HepG2 (cell line): ENCODE results near the gene EZH1. TPM values are rescaled to one million over a fixed set of nuclear protein-coding genes. Genes with fewer than 3 reads are reported as not detected.

Experiments
- ATF5 ChIP-seq: sonication (generic); formaldehyde crosslinking; IDR thresholded peaks from 2 replicates; pipeline ENCODE4 v1.4.0; 2020; ENCODE audit warnings: mild to moderate bottlenecking, low read depth, missing genetic modification reagents
- HOXA5 ChIP-seq: sonication (generic); formaldehyde crosslinking; IDR thresholded peaks from 2 replicates; pipeline ENCODE4 v1.4.0; 2020; ENCODE audit warnings: missing genetic modification reagents
- SRSF4 ChIP-seq: fragments of 200-400 bp; formaldehyde crosslinking; IDR thresholded peaks from one replicate; pipeline ENCODE4 v1.6.1; 2018; ENCODE audit warnings: mild to moderate bottlenecking, low read depth, low read length, moderate library complexity; ENCODE audit not compliant: poor library complexity, severe bottlenecking
- TCF12 ChIP-seq, 2 experiments: fragments of 450-650 bp in 1 of 2; sonication (generic) in 1 of 2; formaldehyde crosslinking in 1 of 2; IDR thresholded peaks; 2 replicates each; pipeline versions ENCODE4 v1.6.1 to v1.8.0; 2017 to 2022; ENCODE audit warnings: antibody characterized with exemption in 1 of 2, mild to moderate bottlenecking in 1 of 2, missing genetic modification reagents in 1 of 2, moderate library complexity in 1 of 2
- polyA plus RNA-seq, 8 experiments: library from polyadenylated mRNA; depleted of rRNA in 3 of 8; stranded (reverse) in 7 of 8; unstranded in 1 of 8; fragments of >200 nt; fragmentation: Illumina TruSeq in 4 of 8; extraction: Trizol in 4 of 8; gene quantifications; 2 replicates each; pipeline versions ENCODE4 v1.2.1 to v1.2.3, GENCODE V29; 2011 to 2016; ENCODE audit warnings: low read depth in 4 of 8, missing spikeins in 1 of 8, mixed read lengths in 1 of 8; ENCODE audit not compliant: insufficient read depth in 1 of 8
- total RNA-seq, 5 experiments: library from RNA; depleted of rRNA; stranded (reverse); fragments of >200 nt; fragmentation: Illumina TruSeq; extraction: Trizol; gene quantifications; 2 replicates each; pipeline ENCODE4 v1.2.3, GENCODE V29; 2016; ENCODE audit warnings: low read depth in 1 of 5
- TF ChIP-seq, protein P1 (sequence below): sonication (generic); formaldehyde crosslinking; IDR thresholded peaks from 2 replicates; pipeline ENCODE4 v1.5.0; 2020; ENCODE audit warnings: mild to moderate bottlenecking, missing genetic modification reagents
- TF ChIP-seq, protein P2 (sequence below): sonication (generic); formaldehyde crosslinking; IDR thresholded peaks from 2 replicates; pipeline ENCODE4 v1.5.0; 2020; ENCODE audit warnings: missing genetic modification reagents
- TF ChIP-seq, protein P3 (sequence below): sonication (generic); formaldehyde crosslinking; IDR thresholded peaks from 2 replicates; pipeline ENCODE4 v1.4.0; 2020; ENCODE audit warnings: mild to moderate bottlenecking, missing genetic modification reagents
- TF ChIP-seq, protein P4 (sequence below): sonication (generic); formaldehyde crosslinking; IDR thresholded peaks from 2 replicates; pipeline ENCODE4 v1.8.1; 2023; ENCODE audit warnings: mild to moderate bottlenecking, inconsistent platforms, moderate library complexity, missing genetic modification reagents, borderline replicate concordance
- TF ChIP-seq, protein P5 (sequence below), 2 experiments: fragments of 450-650 bp in 1 of 2; sonication (generic) in 1 of 2; formaldehyde crosslinking in 1 of 2; IDR thresholded peaks; 2 replicates each; pipeline versions ENCODE4 v1.6.1 to v1.8.0; 2016 to 2022; ENCODE audit warnings: antibody characterized with exemption in 1 of 2, mild to moderate bottlenecking in 1 of 2, missing genetic modification reagents in 1 of 2

EZH1 gene
- total and polyA plus RNA-seq, 2 of the 13 experiments (the other 11 are each of a cell fraction or from before 2014, with no cell fraction given) = 11.6 to 24.0 TPM

- TF ChIP-seq ATF5 = 0 out of 2 replicates have a peak, but pooled peaks have one; percentile 31
- TF ChIP-seq, protein P1, sequence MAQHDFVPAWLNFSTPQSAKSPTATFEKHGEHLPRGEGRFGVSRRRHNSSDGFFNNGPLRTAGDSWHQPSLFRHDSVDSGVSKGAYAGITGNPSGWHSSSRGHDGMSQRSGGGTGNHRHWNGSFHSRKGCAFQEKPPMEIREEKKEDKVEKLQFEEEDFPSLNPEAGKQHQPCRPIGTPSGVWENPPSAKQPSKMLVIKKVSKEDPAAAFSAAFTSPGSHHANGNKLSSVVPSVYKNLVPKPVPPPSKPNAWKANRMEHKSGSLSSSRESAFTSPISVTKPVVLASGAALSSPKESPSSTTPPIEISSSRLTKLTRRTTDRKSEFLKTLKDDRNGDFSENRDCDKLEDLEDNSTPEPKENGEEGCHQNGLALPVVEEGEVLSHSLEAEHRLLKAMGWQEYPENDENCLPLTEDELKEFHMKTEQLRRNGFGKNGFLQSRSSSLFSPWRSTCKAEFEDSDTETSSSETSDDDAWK (CRISPR knock-in tag) = no peak
- TF ChIP-seq SRSF4 = no peak
- TF ChIP-seq, protein P2, sequence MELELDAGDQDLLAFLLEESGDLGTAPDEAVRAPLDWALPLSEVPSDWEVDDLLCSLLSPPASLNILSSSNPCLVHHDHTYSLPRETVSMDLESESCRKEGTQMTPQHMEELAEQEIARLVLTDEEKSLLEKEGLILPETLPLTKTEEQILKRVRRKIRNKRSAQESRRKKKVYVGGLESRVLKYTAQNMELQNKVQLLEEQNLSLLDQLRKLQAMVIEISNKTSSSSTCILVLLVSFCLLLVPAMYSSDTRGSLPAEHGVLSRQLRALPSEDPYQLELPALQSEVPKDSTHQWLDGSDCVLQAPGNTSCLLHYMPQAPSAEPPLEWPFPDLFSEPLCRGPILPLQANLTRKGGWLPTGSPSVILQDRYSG (CRISPR knock-in tag) = peak; percentile 79
- TF ChIP-seq, protein P3, sequence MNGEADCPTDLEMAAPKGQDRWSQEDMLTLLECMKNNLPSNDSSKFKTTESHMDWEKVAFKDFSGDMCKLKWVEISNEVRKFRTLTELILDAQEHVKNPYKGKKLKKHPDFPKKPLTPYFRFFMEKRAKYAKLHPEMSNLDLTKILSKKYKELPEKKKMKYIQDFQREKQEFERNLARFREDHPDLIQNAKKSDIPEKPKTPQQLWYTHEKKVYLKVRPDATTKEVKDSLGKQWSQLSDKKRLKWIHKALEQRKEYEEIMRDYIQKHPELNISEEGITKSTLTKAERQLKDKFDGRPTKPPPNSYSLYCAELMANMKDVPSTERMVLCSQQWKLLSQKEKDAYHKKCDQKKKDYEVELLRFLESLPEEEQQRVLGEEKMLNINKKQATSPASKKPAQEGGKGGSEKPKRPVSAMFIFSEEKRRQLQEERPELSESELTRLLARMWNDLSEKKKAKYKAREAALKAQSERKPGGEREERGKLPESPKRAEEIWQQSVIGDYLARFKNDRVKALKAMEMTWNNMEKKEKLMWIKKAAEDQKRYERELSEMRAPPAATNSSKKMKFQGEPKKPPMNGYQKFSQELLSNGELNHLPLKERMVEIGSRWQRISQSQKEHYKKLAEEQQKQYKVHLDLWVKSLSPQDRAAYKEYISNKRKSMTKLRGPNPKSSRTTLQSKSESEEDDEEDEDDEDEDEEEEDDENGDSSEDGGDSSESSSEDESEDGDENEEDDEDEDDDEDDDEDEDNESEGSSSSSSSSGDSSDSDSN (CRISPR knock-in tag) = peak; percentile 64; the same call in 1 of the 2 replicates
- TF ChIP-seq, protein P4, sequence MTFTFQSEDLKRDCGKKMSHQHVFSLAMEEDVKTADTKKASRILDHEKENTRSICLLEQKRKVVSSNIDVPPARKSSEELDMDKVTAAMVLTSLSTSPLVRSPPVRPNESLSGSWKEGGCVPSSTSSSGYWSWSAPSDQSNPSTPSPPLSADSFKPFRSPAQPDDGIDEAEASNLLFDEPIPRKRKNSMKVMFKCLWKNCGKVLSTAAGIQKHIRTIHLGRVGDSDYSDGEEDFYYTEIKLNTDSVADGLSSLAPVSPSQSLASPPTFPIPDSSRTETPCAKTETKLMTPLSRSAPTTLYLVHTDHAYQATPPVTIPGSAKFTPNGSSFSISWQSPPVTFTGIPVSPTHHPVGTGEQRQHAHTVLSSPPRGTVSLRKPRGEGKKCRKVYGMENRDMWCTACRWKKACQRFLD = no peak; the same call in 1 of the 2 replicates
- TF ChIP-seq, protein P5, sequence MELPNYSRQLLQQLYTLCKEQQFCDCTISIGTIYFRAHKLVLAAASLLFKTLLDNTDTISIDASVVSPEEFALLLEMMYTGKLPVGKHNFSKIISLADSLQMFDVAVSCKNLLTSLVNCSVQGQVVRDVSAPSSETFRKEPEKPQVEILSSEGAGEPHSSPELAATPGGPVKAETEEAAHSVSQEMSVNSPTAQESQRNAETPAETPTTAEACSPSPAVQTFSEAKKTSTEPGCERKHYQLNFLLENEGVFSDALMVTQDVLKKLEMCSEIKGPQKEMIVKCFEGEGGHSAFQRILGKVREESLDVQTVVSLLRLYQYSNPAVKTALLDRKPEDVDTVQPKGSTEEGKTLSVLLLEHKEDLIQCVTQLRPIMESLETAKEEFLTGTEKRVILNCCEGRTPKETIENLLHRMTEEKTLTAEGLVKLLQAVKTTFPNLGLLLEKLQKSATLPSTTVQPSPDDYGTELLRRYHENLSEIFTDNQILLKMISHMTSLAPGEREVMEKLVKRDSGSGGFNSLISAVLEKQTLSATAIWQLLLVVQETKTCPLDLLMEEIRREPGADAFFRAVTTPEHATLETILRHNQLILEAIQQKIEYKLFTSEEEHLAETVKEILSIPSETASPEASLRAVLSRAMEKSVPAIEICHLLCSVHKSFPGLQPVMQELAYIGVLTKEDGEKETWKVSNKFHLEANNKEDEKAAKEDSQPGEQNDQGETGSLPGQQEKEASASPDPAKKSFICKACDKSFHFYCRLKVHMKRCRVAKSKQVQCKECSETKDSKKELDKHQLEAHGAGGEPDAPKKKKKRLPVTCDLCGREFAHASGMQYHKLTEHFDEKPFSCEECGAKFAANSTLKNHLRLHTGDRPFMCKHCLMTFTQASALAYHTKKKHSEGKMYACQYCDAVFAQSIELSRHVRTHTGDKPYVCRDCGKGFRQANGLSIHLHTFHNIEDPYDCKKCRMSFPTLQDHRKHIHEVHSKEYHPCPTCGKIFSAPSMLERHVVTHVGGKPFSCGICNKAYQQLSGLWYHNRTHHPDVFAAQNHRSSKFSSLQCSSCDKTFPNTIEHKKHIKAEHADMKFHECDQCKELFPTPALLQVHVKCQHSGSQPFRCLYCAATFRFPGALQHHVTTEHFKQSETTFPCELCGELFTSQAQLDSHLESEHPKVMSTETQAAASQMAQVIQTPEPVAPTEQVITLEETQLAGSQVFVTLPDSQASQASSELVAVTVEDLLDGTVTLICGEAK (IDR thresholded peaks at IDR 0.05) = no peak
- TF ChIP-seq, protein P5 (CRISPR knock-in tag; IDR thresholded peaks at IDR 0.05) = peak; percentile 56; the same call in 1 of the 2 replicates
- TF ChIP-seq TCF12 (IDR thresholded peaks at IDR 0.05) = no peak
- peak; percentile 92 for TF ChIP-seq TCF12 (CRISPR knock-in tag; IDR thresholded peaks at IDR 0.05)
- peak; percentile 73; the same call in 1 of the 2 replicates for TF ChIP-seq HOXA5 (CRISPR knock-in tag)
Measured at GRCh38 chr17:42779936-42780850, 35.4 kb upstream of the EZH1 start, which contains the start of gene WNK4 (continued).
